IPS-18c (cell line): ENCODE results near the gene TREH.

ENCODE experiments used
- H3K4me3 ChIP-seq: 2 replicates; pipeline ENCODE4 v1.7.0; 2013; ENCODE audit warnings: low read depth, mild to moderate bottlenecking, low read length, moderate library complexity; ENCODE audit not compliant: insufficient read depth
- H3K9me3 ChIP-seq: one replicate; pipeline ENCODE4 v1.6.1; 2013; ENCODE audit warnings: mild to moderate bottlenecking, low read length, moderate library complexity; ENCODE audit not compliant: control insufficient read depth, insufficient read depth

Gene TREH

GRCh38 chr11:118628861-118629549 lies 50.4 kb downstream of the TREH start:
- H3K9me3 ChIP-seq = no peaks in the 10 kb centered on the region
- no peak overlapping the region for H3K4me3 ChIP-seq

DNA sequence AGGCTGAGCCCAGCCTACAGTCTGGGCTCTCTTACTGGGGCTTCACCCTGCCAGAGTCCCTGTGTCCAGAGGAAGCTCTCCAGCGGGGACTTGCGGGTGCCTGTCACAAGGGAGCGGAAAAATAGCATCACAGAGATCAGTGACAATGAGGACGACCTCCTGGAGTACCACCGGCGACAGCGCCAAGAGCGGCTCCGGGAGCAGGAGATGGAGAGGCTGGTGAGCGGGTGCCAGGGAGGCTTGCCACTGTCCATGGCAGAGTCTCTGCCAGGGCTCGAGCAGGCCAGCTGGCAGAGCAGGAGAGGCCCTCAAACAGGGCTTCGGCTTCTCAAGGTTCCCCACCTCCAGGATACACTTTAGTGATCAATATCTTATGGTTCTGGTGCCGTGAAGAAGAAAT lies 51.0 kb downstream of the TREH start:
- no peak overlapping the region for H3K4me3 ChIP-seq

GRCh38 chr11:118628031-118628430 lies 51.4 kb downstream of the TREH start:
- Histone ChIP-seq H3K4me3 (no peak overlapping the region), H3K9me3 (no peaks in the 10 kb centered on the region)

More for the DNA sequence above, 51.0 kb downstream of the TREH start:
- no peaks in the 10 kb centered on the region for H3K9me3 ChIP-seq

- Histone ChIP-seq H3K4me3 (no peak overlapping the region), H3K9me3 (no peaks in the 10 kb centered on the region)
These were observed 51.9 kb downstream of the TREH start for GRCh38 chr11:118627566-118627965.

- Histone ChIP-seq H3K9me3 (no peaks in the 10 kb centered on the region), H3K4me3 (no peak overlapping the region)
These were observed 53.5 kb downstream of the TREH start for GRCh38 chr11:118625976-118626375.

DNA sequence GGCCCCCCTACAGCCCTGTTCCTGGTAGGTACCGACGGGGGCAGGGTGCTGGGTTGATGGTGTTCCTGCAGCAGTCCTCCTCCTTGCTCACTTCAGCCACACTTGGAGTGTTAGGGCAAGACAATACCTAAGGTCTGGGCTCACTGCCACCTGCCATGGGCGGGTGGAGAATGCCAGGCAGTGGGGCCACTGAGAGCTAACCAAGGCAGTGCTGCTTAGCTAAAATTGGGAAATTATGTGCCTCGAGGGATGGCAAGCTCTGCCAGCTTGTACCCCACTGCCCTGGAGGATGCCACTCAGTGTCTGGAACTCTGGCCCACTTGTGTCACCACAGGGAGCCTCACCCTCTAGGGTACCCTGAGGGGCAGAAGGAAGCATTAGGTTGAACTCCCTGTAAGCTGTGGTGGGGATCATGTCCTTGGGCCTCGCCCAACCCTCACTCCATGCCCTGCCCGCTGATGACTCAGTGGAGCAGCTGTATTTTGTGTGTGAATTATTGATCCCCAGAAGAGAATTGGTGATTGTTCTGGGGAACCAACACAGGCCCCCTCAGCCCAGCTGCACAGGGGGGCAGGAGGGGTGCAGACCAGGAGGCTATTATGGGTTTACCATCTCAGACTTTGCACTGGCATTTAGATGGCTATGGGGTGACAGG lies 54.3 kb downstream of the TREH start:
- Histone ChIP-seq H3K4me3 (no peak overlapping the region), H3K9me3 (no peaks in the 10 kb centered on the region)

GRCh38 chr11:118623269-118623655 lies 56.2 kb downstream of the TREH start:
- H3K4me3 ChIP-seq = no peak overlapping the region
- H3K9me3 ChIP-seq = no peaks in the 10 kb centered on the region

DNA sequence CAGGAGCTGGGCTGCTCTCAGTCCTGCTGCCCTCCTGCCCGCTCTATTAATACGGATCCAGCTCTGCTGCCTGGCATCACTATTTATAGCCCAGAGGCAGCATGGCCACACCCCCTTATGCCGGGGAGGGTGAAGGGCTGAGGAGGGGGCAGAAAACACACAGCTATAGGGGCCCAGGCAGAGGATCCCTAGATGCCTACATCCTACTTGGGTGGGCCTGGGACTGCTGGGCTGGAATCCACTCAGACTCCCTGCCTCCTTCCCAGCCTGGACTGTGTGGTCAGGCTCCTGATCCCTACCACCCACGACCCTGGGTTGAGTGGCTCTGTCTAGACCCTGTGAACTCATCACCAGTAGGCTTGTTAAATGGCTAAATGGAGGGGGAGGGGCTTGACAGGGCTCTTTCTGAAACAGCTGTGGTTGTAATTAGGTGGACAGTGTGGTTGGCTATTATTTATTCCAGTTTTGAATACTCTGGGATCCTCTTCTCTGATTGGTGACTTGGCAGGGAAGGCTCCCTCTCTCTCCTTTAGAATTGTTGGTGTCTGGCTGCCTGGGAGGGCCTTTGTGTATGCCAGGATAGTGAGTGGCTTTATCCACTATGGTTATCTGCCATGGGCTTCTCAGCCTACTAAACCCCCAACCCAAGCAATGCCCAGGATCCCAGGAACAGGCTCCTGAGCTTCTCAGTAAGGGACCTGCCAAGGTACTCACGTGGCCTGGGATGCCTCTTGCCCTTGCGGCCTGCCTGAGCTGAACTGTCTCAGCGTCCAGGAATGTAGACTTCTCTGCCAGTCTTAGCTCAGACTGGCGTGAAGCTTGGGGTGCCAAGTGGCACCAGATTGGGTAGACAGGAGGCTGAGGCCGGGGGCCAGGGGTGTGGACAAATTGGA lies 56.8 kb downstream of the TREH start:
- Histone ChIP-seq H3K4me3 (peak overlapping the region; percentile 81), H3K9me3 (no peaks in the 10 kb centered on the region)

GRCh38 chr11:118621784-118622375 lies 57.6 kb downstream of the TREH start:
- peak overlapping the region; percentile 81 for H3K4me3 ChIP-seq
- no peaks in the 10 kb centered on the region for H3K9me3 ChIP-seq

GRCh38 chr11:118621071-118621783 lies 58.2 kb downstream of the TREH start:
- peak overlapping the region; percentile 81 for H3K4me3 ChIP-seq
- no peaks in the 10 kb centered on the region for H3K9me3 ChIP-seq

- Histone ChIP-seq H3K4me3 (peak overlapping the region; percentile 81), H3K9me3 (no peaks in the 10 kb centered on the region)
These were observed 58.9 kb downstream of the TREH start for GRCh38 chr11:118620529-118621070.

- Histone ChIP-seq H3K9me3 (no peaks in the 10 kb centered on the region), H3K4me3 (no peak overlapping the region)
These were observed 59.8 kb downstream of the TREH start for GRCh38 chr11:118619444-118620197.

DNA sequence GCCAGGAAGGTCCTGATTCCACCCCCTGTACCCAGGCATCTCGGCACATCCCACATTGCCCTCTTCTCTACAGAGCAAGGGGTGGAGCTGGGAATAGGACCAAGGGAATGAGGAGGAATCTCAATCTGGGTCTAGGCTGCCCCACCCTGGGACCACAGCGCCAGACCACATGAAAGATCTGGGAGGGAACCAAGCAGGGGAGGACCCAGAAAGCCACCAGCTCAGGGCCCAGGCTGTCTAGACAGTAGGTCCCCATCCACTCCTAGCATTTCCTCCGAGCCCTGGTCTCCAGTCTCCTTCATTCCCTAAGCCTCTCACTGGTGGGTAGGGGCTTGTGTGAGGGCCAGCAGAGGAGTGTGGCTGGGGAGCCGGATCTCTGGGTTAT lies 60.5 kb downstream of the TREH start:
- H3K4me3 ChIP-seq = no peak overlapping the region
- H3K9me3 ChIP-seq = no peaks in the 10 kb centered on the region

GRCh38 chr11:118618115-118618990 lies 61.1 kb downstream of the TREH start:
- Histone ChIP-seq H3K9me3 (no peaks in the 10 kb centered on the region), H3K4me3 (no peak overlapping the region)

DNA sequence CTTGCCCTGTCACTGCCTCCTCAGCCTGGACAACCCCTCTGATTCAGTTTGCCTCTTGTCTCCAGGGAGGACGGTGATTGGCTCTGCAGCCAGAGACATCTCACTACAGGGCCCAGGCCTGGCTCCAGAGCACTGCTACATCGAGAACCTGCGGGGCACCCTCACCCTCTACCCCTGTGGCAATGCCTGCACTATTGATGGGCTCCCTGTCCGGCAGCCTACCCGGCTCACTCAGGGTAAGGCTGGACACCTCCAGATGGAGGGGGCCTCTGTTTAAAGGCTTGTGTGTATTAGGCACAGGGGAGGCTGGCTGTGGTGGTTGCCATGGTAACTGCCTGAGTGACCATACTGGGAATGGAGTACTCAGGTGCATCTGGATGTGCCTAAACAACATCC lies 63.5 kb downstream of the TREH start:
- Histone ChIP-seq H3K4me3 (no peak overlapping the region), H3K9me3 (no peaks in the 10 kb centered on the region)
